OCI-LY1 (cell line): ENCODE data around the gene SH3RF3.
"Not testable (repeated sequence)": the region's sequence is repeated elsewhere in the genome, so short reads cannot be mapped to it uniquely, and the experiment has no call there.

ENCODE experiments used
- H2AFZ ChIP-seq: fragments of 200-600 bp; sonication (generic), shearing (Covaris generic); 2 replicates; pipeline ENCODE4 v1.6.0; 2014; ENCODE audit warnings: antibody characterized with exemption, mild to moderate bottlenecking, low read length
- H3F3A ChIP-seq: fragments of 200-600 bp; sonication (generic), shearing (Covaris generic); 2 replicates; pipeline ENCODE4 v1.6.0; 2014; ENCODE audit warnings: mild to moderate bottlenecking, antibody characterized with exemption, low read length, moderate library complexity; ENCODE audit not compliant: insufficient read depth
- H3K27ac ChIP-seq: fragments of 200-600 bp; sonication (generic); 2 replicates; pipeline ENCODE4 v1.5.1; 2014; ENCODE audit warnings: low read length, mixed run types, mild to moderate bottlenecking, low read depth; ENCODE audit not compliant: poor library complexity, severe bottlenecking
- H3K27me3 ChIP-seq: fragments of 200-600 bp; sonication (generic); 2 replicates; pipeline ENCODE4 v1.6.0; 2014; ENCODE audit warnings: antibody characterized with exemption, mild to moderate bottlenecking, low read length, moderate library complexity; ENCODE audit not compliant: insufficient read depth
- H3K36me3 ChIP-seq: fragments of 200-600 bp; sonication (generic); 2 replicates; pipeline ENCODE4 v1.6.1; 2014; ENCODE audit warnings: mild to moderate bottlenecking, antibody characterized with exemption, low read length, moderate library complexity, mixed read lengths; ENCODE audit not compliant: insufficient read depth
- H3K4me1 ChIP-seq: fragments of 200-600 bp; sonication (generic); 2 replicates; pipeline ENCODE4 v1.5.1; 2014; ENCODE audit warnings: mild to moderate bottlenecking, low read length, moderate library complexity; ENCODE audit not compliant: insufficient read depth, severe bottlenecking
- H3K4me2 ChIP-seq: fragments of 200-600 bp; sonication (generic), shearing (Covaris generic); 2 replicates; pipeline ENCODE4 v1.6.1; 2014; ENCODE audit warnings: low read length
- H3K4me3 ChIP-seq: fragments of 200-600 bp; sonication (generic); 2 replicates; pipeline ENCODE4 v1.5.1; 2014; ENCODE audit warnings: low read length, low read depth, mild to moderate bottlenecking, mixed read lengths; ENCODE audit not compliant: poor library complexity, severe bottlenecking
- H3K79me2 ChIP-seq: fragments of 200-600 bp; shearing (Covaris generic); 2 replicates; pipeline ENCODE4 v1.6.1; 2016; ENCODE audit warnings: mixed run types, low read length, mixed read lengths; ENCODE audit not compliant: insufficient read depth
- H3K9ac ChIP-seq: fragments of 200-600 bp; sonication (generic), shearing (Covaris generic); 2 replicates; pipeline ENCODE4 v1.6.1; 2014; ENCODE audit warnings: mild to moderate bottlenecking, low read length, mixed read lengths
- H3K9me2 ChIP-seq: fragments of 200-600 bp; sonication (generic), shearing (Covaris generic); 2 replicates; pipeline ENCODE4 v1.6.1; 2014; ENCODE audit warnings: low read depth, mild to moderate bottlenecking, low read length, mixed read lengths
- H3K9me3 ChIP-seq: fragments of 200-600 bp; shearing (Covaris generic); 2 replicates; pipeline ENCODE4 v1.6.1; 2014; ENCODE audit warnings: low read length, mixed read lengths
- H4K20me1 ChIP-seq: fragments of 200-600 bp; sonication (generic), shearing (Covaris generic); 2 replicates; pipeline ENCODE4 v1.6.0; 2016; ENCODE audit warnings: mild to moderate bottlenecking, low read length; ENCODE audit not compliant: insufficient read depth
- CTCF ChIP-seq: fragments of 200-600 bp; sonication (generic), shearing (Covaris generic); IDR thresholded peaks from 2 replicates; pipeline ENCODE4 v1.5.1; 2017; ENCODE audit warnings: mild to moderate bottlenecking, antibody characterized with exemption, low read length, moderate library complexity, mixed read lengths
- EZH2 ChIP-seq: fragments of 200-600 bp; sonication (generic), shearing (Covaris generic); IDR thresholded peaks from 2 replicates; pipeline ENCODE4 v1.8.0; 2017; ENCODE audit warnings: borderline replicate concordance, mixed run types, mild to moderate bottlenecking, antibody characterized with exemption, low read length, moderate library complexity, mixed read lengths

The SH3RF3 gene

GRCh38 chr2:109220860-109221259 is 91.9 kb downstream of the SH3RF3 start:
- Histone ChIP-seq H2AFZ (no peak overlapping the region), H3K27ac (no peak overlapping the region), H3K27me3 (peaks cover 6% of the 10 kb centered on the region; the same call in 1 of the 2 replicates), H3K9me3 (no peaks in the 10 kb centered on the region), H3F3A (no peaks in the 10 kb centered on the region), H3K79me2 (no peaks in the 10 kb centered on the region), H3K4me3 (no peak overlapping the region), H3K9me2 (no peaks in the 10 kb centered on the region), H3K9ac (no peak overlapping the region), H3K36me3 (no peaks in the 10 kb centered on the region), H3K4me2 (no peak overlapping the region), H3K4me1 (no peaks in the 10 kb centered on the region), H4K20me1 (no peaks in the 10 kb centered on the region)
- no peak for TF ChIP-seq CTCF
- TF ChIP-seq EZH2: no peak

GRCh38 chr2:109221316-109221715 is 92.3 kb downstream of the SH3RF3 start:
- not testable (repeated sequence) for H3K27me3 ChIP-seq, H3K9me2 ChIP-seq, H3K9me3 ChIP-seq, H3K27ac ChIP-seq, H3K4me3 ChIP-seq, H2AFZ ChIP-seq, H3K4me2 ChIP-seq, H3K79me2 ChIP-seq, H3K4me1 ChIP-seq, H3K9ac ChIP-seq, H3K36me3 ChIP-seq, H4K20me1 ChIP-seq, H3F3A ChIP-seq

- Histone ChIP-seq H3K9ac (no peak overlapping the region), H3K27ac (no peak overlapping the region), H2AFZ (no peak overlapping the region), H4K20me1 (no peaks in the 10 kb centered on the region), H3F3A (no peaks in the 10 kb centered on the region), H3K27me3 (peaks cover 6% of the 10 kb centered on the region; the same call in 1 of the 2 replicates), H3K36me3 (no peaks in the 10 kb centered on the region), H3K4me2 (no peak overlapping the region), H3K9me2 (no peaks in the 10 kb centered on the region), H3K4me3 (no peak overlapping the region), H3K9me3 (no peaks in the 10 kb centered on the region), H3K79me2 (no peaks in the 10 kb centered on the region), H3K4me1 (no peaks in the 10 kb centered on the region)
- no peak for TF ChIP-seq CTCF
- no peak for TF ChIP-seq EZH2
These were observed 93.4 kb downstream of the SH3RF3 start for GRCh38 chr2:109222422-109222821.

GRCh38 chr2:109222825-109223471 is 93.9 kb downstream of the SH3RF3 start:
- H3K4me3 ChIP-seq: no peak overlapping the region
- TF ChIP-seq CTCF (no peak), EZH2 (no peak)
- no peak overlapping the region for H3K9ac ChIP-seq
- H3K79me2 ChIP-seq: no peaks in the 10 kb centered on the region
- no peak overlapping the region for H3K27ac ChIP-seq
- H3K4me1 ChIP-seq: no peaks in the 10 kb centered on the region
- H3K9me2 ChIP-seq: no peaks in the 10 kb centered on the region
- no peaks in the 10 kb centered on the region for H4K20me1 ChIP-seq
- peaks cover 6% of the 10 kb centered on the region; the same call in 1 of the 2 replicates for H3K27me3 ChIP-seq
- no peaks in the 10 kb centered on the region for H3K36me3 ChIP-seq
- no peak overlapping the region for H2AFZ ChIP-seq
- H3K9me3 ChIP-seq: no peaks in the 10 kb centered on the region
- H3F3A ChIP-seq: no peaks in the 10 kb centered on the region
- no peak overlapping the region for H3K4me2 ChIP-seq
